MG63 (cell line): ENCODE results near the gene UFD1. TPM values are rescaled to one million over a fixed set of nuclear protein-coding genes. Genes with fewer than 3 reads are reported as not detected.

Experiments used
- DNase-seq: peaks from one replicate; pipeline ENCODE4 v3.0.0-alpha.2; 2020
- H3K27me3 ChIP-seq: fragments of 250-450 bp; sonication (Bioruptor Pico); 2 replicates; pipeline ENCODE4 v1.5.1; 2020; ENCODE audit warnings: mild to moderate bottlenecking, moderate library complexity
- H3K36me3 ChIP-seq: fragments of 250-450 bp; sonication (Bioruptor Pico); 2 replicates; pipeline ENCODE4 v1.5.1; 2020; ENCODE audit warnings: mild to moderate bottlenecking, moderate library complexity
- H3K4me3 ChIP-seq: fragments of 250-450 bp; sonication (Bioruptor Pico); 2 replicates; pipeline ENCODE4 v1.5.1; 2020; ENCODE audit warnings: mild to moderate bottlenecking, moderate library complexity
- H3K9me3 ChIP-seq: fragments of 250-450 bp; sonication (Bioruptor Pico); 2 replicates; pipeline ENCODE4 v1.5.1; 2020; ENCODE audit warnings: mild to moderate bottlenecking, moderate library complexity
- total RNA-seq: library from RNA; depleted of rRNA; stranded (reverse); fragments of >200 nt; shearing (Covaris generic); gene quantifications from 2 replicates; pipeline ENCODE4 v1.2.3, GENCODE V29; 2014; ENCODE audit warnings: low replicate concordance

The UFD1 gene
- total RNA-seq, 1 experiment from 2014 or later: 128 TPM

GRCh38 chr22:19519041-19519926 is 40.3 kb upstream of the UFD1 start:
- Histone ChIP-seq H3K36me3 (peaks cover 16% of the 10 kb centered on the region), H3K9me3 (no peaks in the 10 kb centered on the region), H3K27me3 (no peaks in the 10 kb centered on the region), H3K4me3 (no peak overlapping the region)
- DNase-seq: no peak

DNA sequence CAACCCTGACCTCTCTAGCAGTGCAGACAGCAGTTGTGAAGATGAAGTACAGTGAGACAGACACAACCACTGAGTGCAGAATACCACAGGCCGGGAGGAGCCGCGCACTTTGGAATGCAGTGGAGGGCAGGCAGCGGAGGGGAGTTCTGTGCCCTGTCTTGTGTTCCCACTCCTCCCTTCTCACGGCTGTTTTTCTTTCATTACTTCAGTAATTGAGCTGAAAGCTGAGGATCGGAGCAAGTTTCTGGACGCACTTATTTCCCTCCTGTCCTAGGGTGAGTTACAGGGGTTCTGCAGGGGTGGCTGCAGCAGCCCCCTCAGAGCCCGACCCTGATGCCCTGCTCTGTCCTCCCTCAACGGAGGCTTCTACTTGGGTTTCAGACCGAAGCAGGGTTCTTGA is 39.6 kb upstream of the UFD1 start:
- Histone ChIP-seq H3K27me3 (no peaks in the 10 kb centered on the region), H3K36me3 (peaks cover 23% of the 10 kb centered on the region), H3K4me3 (no peak overlapping the region), H3K9me3 (no peaks in the 10 kb centered on the region)
- DNase-seq: no peak

GRCh38 chr22:19517919-19518611 is 39.1 kb upstream of the UFD1 start:
- Histone ChIP-seq H3K4me3 (no peak overlapping the region), H3K36me3 (peaks cover 25% of the 10 kb centered on the region), H3K27me3 (no peaks in the 10 kb centered on the region), H3K9me3 (no peaks in the 10 kb centered on the region)
- DNase-seq: no peak

- Histone ChIP-seq H3K9me3 (no peaks in the 10 kb centered on the region), H3K27me3 (no peaks in the 10 kb centered on the region), H3K4me3 (no peak overlapping the region), H3K36me3 (peaks cover 26% of the 10 kb centered on the region)
- no peak for DNase-seq
Observed at GRCh38 chr22:19517171-19517500, 38.1 kb upstream of the UFD1 start.

DNA sequence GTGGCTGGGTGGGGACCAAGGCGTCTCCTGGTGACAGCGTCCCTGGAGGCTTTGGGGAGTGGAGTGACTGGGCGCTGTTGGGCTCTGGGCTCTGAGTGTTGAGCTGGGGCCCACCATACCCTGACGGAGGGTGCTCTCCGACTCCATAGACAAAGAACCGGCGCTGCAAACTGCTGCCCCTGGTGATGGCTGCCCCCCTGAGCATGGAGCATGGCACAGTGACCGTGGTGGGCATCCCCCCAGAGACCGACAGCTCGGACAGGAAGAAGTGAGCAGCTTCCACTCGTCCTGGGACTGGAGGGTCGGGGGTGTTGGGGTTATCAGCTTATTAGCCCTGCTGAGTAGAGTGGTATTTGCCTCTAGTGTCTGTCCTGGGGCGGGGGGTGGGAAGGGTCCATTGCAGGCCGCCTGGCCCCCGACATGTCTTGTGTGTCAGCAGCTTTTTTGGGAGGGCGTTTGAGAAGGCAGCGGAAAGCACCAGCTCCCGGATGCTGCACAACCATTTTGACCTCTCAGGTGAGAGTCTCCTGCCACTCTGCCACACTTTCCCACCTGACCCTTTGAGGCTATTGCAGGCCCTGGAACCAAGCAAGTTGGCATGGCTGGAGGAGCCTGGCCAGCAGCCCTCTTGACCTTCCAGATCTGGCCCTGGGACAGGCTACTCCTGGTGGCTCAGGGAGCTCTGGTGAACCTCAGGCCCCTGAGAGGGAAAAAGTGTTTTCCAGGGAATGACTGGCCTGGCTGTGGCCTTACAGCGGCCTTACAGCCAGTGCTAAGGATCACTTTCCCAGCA is 37.6 kb upstream of the UFD1 start:
- Histone ChIP-seq H3K9me3 (no peaks in the 10 kb centered on the region), H3K4me3 (no peak overlapping the region), H3K27me3 (no peaks in the 10 kb centered on the region), H3K36me3 (peaks cover 27% of the 10 kb centered on the region)
- DNase-seq: no peak

DNA sequence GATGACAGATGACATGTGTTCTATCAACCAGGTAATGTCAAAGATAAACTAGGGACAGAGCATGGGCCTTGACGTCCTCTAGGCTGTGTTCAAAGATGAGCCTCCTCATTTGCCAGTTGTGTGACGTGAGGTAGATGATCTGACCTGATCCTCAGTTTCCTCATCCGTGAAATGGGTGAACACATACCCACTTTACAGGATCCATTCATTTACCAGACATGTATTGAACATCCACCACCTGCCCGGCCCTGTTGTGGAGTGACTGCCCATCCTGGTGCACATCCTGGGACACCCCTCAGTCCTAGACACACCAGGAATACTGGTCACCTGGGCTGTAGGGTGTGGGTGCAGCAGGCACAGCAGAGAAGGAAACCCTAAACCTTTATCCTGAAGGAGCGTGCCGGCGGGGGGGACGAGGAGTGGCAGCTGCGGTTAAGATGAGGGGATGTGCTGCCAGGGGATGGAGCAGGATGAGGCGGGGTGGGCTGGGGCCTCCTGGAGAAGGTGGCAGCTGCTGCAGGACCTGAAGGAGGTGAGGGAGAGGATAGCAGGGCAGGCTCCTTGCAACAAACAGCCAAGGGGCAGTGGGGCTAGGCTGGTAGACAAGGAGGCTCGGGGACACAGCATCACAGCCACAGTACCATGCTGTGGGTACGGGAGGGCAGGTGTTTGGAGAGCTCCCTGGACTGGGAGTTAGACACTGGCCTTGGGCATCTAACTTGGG is 36.8 kb upstream of the UFD1 start:
- no peaks in the 10 kb centered on the region for H3K9me3 ChIP-seq
- H3K4me3 ChIP-seq: no peak overlapping the region
- H3K36me3 ChIP-seq: peaks cover 29% of the 10 kb centered on the region
- no peaks in the 10 kb centered on the region for H3K27me3 ChIP-seq
- no peak for DNase-seq

DNA sequence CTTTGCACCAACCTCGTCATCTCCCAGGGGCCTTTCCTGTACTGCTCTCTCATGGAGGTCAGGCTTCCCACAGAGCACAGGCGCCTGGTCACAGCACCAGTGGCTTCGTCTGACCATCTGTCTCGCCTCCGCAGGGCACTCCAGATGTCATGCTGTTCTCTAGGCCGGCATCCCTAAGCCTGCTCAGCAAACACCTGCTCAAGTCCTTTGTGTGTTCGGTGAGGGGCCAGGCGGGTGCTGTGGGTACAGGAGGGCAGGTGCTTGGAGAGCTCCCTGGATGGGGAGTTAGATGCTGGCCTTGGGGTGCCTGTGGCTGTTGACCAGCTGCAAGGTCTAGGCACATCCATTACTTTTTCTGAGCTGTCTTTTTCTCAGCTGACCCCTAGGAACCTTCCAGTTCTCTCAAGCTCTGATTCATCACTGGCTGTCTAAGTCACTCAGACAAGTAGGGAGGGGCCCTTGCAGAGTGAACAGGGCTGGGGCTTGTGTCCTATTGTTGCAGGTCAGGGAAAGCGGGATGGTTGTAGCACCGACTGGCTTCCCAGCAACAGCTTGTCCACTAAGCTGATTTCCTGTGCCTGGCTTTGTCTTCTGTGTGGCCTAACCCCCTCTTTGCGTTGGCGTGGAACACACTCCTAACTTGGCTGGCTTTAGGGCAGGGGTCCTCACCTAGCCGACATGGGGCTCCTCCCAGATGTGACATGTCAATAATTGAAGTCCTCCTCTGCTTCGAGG is 36.0 kb upstream of the UFD1 start:
- Histone ChIP-seq H3K4me3 (no peak overlapping the region), H3K36me3 (peaks cover 31% of the 10 kb centered on the region), H3K27me3 (no peaks in the 10 kb centered on the region), H3K9me3 (no peaks in the 10 kb centered on the region)
- DNase-seq: no peak

GRCh38 chr22:19513823-19514222 is 34.8 kb upstream of the UFD1 start:
- Histone ChIP-seq H3K9me3 (no peaks in the 10 kb centered on the region), H3K36me3 (peaks cover 35% of the 10 kb centered on the region), H3K27me3 (no peaks in the 10 kb centered on the region), H3K4me3 (no peak overlapping the region)
- no peak for DNase-seq

- DNase-seq: no peak
- peaks cover 32% of the 10 kb centered on the region for H3K36me3 ChIP-seq
- no peaks in the 10 kb centered on the region for H3K27me3 ChIP-seq
- no peaks in the 10 kb centered on the region for H3K9me3 ChIP-seq
- H3K4me3 ChIP-seq: no peak overlapping the region
Observed at GRCh38 chr22:19510919-19511341, 31.9 kb upstream of the UFD1 start.

DNA sequence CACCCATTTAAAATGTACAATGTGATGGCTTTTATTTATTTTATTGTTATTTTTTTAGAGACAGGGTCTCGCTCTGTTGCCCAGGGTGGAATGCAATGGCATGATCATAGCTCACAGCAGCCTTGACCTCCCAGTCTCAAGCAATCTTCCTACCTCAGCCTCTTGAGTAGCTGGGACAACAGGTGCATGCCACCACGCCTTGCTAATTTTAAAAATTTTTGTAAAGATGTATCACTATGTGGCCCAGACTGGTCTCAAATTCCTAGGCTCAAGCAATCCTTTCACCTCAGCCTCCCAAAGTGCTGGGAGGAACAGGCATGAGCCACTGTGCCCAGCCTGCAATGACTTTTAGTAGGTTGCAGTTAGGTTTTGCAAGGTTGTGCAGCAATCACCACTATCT is 30.9 kb upstream of the UFD1 start:
- no peak for DNase-seq
- Histone ChIP-seq H3K36me3 (peaks cover 30% of the 10 kb centered on the region), H3K9me3 (no peaks in the 10 kb centered on the region), H3K27me3 (no peaks in the 10 kb centered on the region), H3K4me3 (no peak overlapping the region)

DNA sequence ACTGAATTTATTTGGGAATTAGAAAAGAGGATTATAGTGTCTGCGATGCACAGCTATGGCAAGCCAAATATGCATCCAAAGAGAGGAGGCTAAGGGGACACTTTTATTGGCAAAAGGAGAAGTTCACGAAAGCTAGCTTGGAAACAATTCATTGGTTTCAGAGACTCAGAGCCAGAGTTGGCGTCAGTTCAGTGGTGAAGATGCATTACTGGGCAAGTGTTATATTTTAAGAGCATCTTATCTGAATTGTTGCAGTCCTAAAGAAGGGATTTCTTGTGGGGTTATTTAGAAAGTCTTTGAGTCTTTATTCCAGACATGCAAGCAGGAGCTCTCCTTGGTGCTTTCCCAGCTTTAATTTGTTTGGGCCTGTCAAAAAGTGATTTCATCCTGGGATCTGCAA is 30.2 kb upstream of the UFD1 start:
- Histone ChIP-seq H3K4me3 (no peak overlapping the region), H3K9me3 (no peaks in the 10 kb centered on the region), H3K36me3 (peaks cover 23% of the 10 kb centered on the region), H3K27me3 (no peaks in the 10 kb centered on the region)
- no peak for DNase-seq

DNA sequence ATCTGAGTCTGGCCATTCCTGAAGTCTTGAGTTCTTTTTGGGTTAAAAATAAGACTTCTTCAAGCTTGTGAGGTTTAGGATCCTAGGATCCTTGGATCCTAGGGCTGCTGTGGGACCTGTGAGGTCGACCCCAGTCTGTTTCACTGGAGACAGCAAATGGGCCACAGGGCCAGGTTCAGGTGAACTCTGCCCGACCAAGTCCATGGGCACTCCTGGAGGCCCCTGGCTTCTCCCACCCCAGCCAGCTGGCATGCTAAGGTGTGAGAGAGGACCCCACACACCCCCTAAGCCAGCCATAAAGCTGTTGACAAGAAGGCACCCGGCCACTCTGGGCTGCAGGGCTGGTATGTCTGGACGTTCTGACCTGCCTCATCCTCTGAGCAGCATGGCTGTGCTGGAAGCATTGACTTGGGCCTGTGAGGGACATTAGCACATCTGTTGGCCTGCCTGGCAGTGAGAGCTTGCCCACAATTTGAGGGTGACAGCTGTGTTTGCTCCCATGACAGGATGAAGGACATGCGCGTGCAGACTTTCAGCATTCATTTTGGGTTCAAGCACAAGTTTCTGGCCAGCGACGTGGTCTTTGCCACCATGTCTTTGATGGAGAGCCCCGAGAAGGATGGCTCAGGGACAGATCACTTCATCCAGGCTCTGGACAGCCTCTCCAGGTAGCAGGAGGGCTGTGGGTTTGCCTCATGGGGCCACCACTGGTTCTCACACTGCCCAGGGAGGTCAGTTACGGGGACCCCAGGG is 29.2 kb upstream of the UFD1 start:
- Histone ChIP-seq H3K4me3 (no peak overlapping the region), H3K36me3 (peaks cover 15% of the 10 kb centered on the region), H3K27me3 (no peaks in the 10 kb centered on the region), H3K9me3 (no peaks in the 10 kb centered on the region)
- DNase-seq: no peak

- Histone ChIP-seq H3K36me3 (peaks cover 15% of the 10 kb centered on the region), H3K9me3 (no peaks in the 10 kb centered on the region), H3K27me3 (no peaks in the 10 kb centered on the region), H3K4me3 (no peak overlapping the region)
- no peak for DNase-seq
Observed at GRCh38 chr22:19507534-19507861, 28.5 kb upstream of the UFD1 start.

DNA sequence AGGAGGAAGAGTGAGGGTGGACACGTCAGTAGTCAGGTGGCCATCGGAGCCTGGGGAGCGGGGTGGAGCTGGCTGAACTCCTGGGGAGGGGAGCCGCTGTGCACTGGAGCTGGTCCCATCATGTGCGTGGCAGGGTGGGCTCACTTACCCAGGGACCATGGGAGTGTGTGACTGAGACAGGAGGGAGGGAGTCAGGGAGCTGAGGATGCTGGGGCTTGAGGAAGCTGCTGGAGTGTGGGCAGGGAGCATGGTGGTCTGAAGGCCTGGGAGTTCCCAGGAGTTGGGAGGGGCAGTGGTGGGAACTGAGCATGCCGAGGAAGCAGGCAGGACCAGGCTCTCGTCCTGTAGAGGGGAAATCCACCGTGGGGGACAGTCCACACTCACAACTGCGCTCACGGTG is 27.2 kb upstream of the UFD1 start:
- Histone ChIP-seq H3K4me3 (no peak overlapping the region), H3K36me3 (peaks cover 13% of the 10 kb centered on the region), H3K9me3 (no peaks in the 10 kb centered on the region), H3K27me3 (no peaks in the 10 kb centered on the region)
- no peak for DNase-seq

DNA sequence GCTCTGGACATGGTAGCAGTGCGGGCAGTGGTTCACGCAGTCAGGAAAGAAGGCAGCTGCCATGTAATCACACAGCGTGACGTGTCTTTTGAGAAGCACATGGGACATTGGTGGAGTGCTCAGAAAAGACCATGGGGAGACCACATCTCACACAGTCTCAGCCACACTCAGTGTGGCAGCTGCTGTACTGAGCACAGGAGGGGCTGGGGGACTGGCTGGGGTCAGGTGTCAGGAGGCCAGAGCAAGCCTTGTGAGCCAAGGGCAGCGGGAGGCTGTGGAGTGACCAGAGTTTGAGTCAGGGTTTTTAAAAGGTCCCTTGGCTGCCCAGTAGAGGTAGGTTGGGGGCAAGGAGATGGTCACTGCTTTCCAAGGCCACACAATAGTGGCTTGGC is 26.7 kb upstream of the UFD1 start:
- no peaks in the 10 kb centered on the region for H3K9me3 ChIP-seq
- H3K27me3 ChIP-seq: no peaks in the 10 kb centered on the region
- DNase-seq: no peak
- H3K36me3 ChIP-seq: peaks cover 10% of the 10 kb centered on the region
- no peak overlapping the region for H3K4me3 ChIP-seq
